GM10847 (cell line): Measurements from ENCODE around the gene BFSP1.

Experiments used
- POLR2A ChIP-seq: IDR thresholded peaks from 2 replicates; pipeline ENCODE4 v1.6.1; 2011; ENCODE audit not compliant: insufficient read length; ENCODE audit errors: extremely low read depth

BFSP1 gene

GRCh38 chr20:17449031-17449430 lies 82.1 kb downstream of the BFSP1 start:
- TF ChIP-seq POLR2A, result no peak

DNA sequence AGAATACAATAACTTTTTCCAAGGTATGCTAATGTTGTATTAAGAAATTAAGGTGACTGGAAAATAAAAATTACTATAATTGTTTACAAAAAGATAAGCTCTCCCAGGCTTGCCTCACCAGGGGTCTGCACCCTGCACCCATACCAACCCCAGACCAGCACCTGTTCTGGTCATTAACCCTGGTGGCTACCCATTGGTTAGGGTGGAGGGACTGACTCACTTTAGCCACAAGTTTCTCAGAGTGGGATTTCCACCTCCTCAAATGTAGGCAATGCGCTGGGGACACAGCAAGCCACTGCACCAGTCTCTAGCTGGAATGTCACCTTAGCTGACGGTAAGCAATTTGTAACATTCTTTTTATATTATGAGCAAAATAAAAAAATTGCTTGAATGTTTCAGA lies 83.1 kb downstream of the BFSP1 start:
- TF ChIP-seq POLR2A, result no peak

GRCh38 chr20:17446171-17446570 lies 85.0 kb downstream of the BFSP1 start:
- no peak for TF ChIP-seq POLR2A

DNA sequence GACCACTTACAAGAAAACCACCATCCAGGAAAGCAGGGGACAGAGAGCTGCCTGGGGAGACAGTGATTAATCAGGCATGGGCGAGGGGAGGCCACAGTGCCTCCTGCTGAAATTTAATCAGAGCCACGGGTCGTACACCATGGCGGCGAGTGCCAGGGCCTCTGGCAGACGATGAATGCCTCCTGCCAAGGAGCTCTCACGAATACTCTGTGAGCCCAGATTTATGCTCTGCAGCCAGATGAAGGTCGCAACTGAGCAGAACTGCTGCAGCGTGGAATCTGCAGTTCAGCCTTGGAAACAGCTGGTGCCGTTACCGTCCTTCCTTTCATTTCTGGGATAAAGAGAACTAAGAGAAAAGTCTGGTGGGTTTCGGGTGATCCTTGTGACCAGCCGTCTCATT lies 85.6 kb downstream of the BFSP1 start:
- no peak for TF ChIP-seq POLR2A

DNA sequence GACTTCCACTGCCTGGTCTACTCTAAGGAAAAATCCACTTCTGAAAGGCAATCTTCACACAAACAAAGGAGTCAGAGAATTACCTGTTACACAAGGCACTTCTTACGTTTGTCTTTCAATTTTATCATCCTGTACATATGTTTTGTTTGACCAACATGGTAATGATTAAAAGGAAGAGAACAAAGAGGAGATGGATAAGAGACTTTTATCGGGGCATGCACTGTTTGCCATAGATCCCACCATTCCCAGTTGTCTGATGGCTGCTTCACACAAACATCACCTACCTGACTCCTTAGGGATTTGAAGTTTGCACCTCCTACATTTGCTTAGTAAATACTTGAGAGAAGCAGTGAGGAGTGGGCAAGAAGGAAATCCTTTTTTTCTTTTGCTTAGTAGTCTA lies 87.1 kb downstream of the BFSP1 start:
- TF ChIP-seq POLR2A, result no peak
